GM21619 (cell line): ENCODE measurements around the gene KPNA5.
"Not testable (repeated sequence)": the region's sequence is repeated elsewhere in the genome, so short reads cannot be mapped to it uniquely, and the experiment has no call there.

Source experiments
- ATAC-seq: cut with Tn5 transposase; IDR thresholded peaks from one replicate; pipeline ENCODE4 v1.9.1; 2021; ENCODE audit not compliant: unreplicated experiment

Gene KPNA5

GRCh38 chr6:116680880-116681672, at the start of gene KPNA5:
KPNA5 (plus strand) TSS chr6:116681211; CDS start chr6:116681335, 124 bp downstream.
- ATAC-seq = peak; percentile 95

- ATAC-seq = no peak
Observed at GRCh38 chr6:116631379-116631990, 49.5 kb upstream of the KPNA5 start.

GRCh38 chr6:116633685-116634084, 47.3 kb upstream of the KPNA5 start:
- no peak for ATAC-seq

GRCh38 chr6:116648156-116648555, 32.9 kb upstream of the KPNA5 start:
- ATAC-seq = no peak

- ATAC-seq = no peak
Observed at GRCh38 chr6:116649129-116649528, 31.9 kb upstream of the KPNA5 start.

GRCh38 chr6:116651916-116652315, 29.1 kb upstream of the KPNA5 start:
- no peak for ATAC-seq

- ATAC-seq = no peak
Observed at GRCh38 chr6:116661594-116661993, 19.4 kb upstream of the KPNA5 start.

- no peak for ATAC-seq
Observed at GRCh38 chr6:116662202-116662601, 18.8 kb upstream of the KPNA5 start.

- ATAC-seq = no peak
Observed at GRCh38 chr6:116663308-116663707, 17.7 kb upstream of the KPNA5 start.

GRCh38 chr6:116664169-116664568, 16.8 kb upstream of the KPNA5 start:
- not testable (repeated sequence) for ATAC-seq

GRCh38 chr6:116665464-116665863, 15.5 kb upstream of the KPNA5 start:
- no peak for ATAC-seq

- peak; percentile 39 for ATAC-seq
Observed at GRCh38 chr6:116666869-116667268, 14.1 kb upstream of the KPNA5 start.

GRCh38 chr6:116667623-116668022, 13.4 kb upstream of the KPNA5 start:
- no peak for ATAC-seq

- no peak for ATAC-seq
Observed at GRCh38 chr6:116672306-116672705, 8.7 kb upstream of the KPNA5 start.

GRCh38 chr6:116676021-116676420, 5.0 kb upstream of the KPNA5 start:
- ATAC-seq = no peak

- peak; percentile 27 for ATAC-seq
Observed at GRCh38 chr6:116682334-116682712, 1.3 kb downstream of the KPNA5 start.

GRCh38 chr6:116685437-116685993, 4.5 kb downstream of the KPNA5 start:
- no peak for ATAC-seq

- ATAC-seq = not testable (repeated sequence)
Observed at GRCh38 chr6:116686475-116687101, 5.6 kb downstream of the KPNA5 start.

GRCh38 chr6:116691154-116691553, 10.1 kb downstream of the KPNA5 start:
- ATAC-seq = no peak

GRCh38 chr6:116692873-116693272, 11.9 kb downstream of the KPNA5 start:
- not testable (repeated sequence) for ATAC-seq

- ATAC-seq = not testable (repeated sequence)
Observed at GRCh38 chr6:116693275-116693674, 12.3 kb downstream of the KPNA5 start.

GRCh38 chr6:116695401-116695800, 14.4 kb downstream of the KPNA5 start:
- ATAC-seq = peak; percentile 92
